ENCODE data around the gene ACSBG1.

ACSBG1 gene

DNA sequence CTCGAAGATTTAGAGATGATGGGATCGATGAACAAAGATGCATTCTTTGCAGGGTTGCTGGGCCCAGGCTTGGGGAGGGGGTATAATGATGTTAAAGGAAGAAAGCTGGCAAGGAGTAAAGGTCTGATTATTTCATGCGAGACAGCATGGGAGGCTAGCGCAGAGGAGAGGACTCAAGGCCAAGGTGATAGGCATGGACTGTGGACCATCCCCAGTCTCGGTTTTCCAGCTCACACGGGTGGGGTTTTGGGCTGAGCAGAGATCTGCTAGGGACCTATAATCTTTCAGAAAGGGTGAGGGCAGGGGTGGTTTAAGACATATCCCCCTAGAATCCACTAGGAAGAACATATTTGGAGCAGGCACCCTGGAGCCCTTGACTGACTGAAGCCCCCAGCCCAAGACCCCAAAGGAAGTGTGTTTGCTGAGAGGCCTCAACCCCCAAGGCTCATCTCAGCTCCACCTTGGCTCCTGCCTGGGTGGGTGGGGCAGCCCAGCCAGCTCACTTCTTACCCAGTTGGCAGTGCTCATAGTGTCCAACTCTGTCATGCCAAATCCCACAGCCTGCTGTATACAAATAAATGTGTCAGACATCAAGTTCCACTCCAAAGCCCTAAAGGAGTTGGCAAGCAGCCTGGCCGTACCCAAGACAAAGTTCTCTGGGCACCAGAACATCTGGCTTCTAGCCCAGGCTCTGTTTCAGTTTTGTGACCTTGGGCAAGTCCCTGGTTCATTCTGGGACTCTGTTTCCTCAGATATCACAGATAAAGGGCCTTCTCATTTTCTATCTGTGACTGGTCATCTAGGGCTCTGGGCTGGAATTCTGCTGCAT is 17.9 kb downstream of the ACSBG1 start:
- DNase-seq: no peak

DNA sequence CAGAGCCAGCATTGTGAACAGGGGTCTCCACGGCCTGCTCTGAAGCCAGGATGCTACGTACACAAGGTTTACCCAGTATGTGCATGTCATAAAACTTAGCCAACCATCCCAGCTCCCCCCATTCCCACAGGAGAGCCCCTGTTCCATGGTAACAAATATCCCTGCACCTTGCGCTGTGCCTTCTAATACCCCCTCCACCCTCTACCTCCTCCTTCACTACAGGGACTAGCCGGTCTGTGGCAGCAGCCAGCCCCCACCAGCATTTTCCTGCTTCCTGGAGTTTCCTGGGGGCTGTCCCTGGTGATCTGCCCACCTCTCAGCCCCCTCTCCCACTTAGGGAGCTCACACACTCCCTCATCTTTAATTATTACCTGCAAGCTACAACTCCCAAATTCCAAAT is 20.4 kb downstream of the ACSBG1 start:
- DNase-seq: no peak

DNA sequence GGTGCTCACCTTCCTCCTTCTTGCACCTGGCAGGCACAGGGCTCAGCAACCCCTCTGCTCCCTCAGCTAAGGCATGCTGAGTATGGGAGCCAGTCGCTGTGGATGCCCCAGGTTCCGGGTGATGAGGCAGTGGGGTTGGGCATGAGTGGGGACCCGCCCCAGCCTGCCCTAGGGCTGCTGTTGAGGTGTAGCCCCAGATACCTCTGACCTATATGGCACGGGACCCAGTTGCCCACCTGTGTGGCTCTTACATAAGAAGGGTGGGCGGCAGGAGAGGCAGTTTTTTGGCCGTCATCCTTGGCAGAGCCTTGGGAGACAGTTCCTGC is 21.0 kb downstream of the ACSBG1 start:
- no peak for DNase-seq

DNA sequence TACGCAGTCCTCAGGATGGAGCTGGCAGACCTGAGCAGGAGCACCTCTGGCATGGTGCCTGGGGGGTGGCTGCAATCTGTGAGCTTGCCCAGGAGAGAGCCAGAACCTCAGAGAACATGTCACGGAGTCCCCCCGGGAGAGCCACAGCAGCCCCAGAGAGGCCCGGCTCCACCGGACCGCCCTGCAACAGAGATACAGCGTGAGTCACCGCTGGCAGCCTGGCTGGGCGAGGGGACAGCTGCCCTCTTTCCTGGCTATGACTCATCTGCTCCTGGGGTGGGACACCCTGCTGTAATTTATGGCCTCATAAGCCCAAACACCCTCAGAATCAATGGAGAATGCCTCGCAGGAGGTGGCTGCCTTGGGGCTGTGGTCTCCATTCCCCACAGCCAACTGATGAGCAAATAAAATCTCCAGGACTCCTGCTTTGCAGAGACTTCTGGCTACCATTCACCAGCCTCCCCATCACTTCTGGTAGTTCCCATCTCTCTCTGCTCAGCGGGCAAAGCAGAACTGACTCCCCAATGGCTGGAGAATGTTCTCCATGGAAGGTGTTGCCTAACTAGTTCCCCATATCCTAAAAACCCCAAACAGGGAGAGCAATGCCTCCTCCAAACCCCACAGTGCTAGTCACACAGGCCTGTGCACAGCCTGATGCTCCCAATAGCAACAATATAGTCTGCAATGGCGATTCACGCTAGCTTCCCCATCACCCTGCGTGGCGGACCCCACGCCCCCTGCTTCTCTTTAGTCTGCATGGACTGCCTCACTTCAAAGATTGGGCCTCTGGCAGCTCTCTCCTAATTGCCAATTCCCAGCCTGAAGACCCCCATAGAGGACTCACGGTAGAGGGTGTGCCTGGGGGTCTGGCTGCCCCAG is 21.6 kb downstream of the ACSBG1 start:
- no peak for DNase-seq

DNA sequence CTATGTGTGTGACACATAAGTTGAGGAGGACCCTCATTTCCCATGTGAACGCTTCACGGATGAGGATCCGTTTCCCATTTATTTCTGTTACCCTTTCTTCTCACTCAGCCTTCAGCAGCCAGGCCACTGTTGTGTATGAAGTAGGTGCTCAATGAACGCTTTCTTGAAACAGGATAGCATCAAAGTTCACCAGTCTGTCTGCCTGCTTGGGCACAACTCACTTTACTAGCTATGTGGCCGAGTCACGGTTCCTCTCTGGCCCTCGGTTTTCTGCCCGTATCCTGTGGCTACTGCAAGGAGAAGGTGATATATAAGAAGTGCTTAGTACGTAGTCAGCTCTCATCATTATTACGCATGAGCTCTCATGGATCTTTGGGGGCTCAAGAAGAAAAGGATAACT is 22.4 kb downstream of the ACSBG1 start:
- no peak for DNase-seq

DNA sequence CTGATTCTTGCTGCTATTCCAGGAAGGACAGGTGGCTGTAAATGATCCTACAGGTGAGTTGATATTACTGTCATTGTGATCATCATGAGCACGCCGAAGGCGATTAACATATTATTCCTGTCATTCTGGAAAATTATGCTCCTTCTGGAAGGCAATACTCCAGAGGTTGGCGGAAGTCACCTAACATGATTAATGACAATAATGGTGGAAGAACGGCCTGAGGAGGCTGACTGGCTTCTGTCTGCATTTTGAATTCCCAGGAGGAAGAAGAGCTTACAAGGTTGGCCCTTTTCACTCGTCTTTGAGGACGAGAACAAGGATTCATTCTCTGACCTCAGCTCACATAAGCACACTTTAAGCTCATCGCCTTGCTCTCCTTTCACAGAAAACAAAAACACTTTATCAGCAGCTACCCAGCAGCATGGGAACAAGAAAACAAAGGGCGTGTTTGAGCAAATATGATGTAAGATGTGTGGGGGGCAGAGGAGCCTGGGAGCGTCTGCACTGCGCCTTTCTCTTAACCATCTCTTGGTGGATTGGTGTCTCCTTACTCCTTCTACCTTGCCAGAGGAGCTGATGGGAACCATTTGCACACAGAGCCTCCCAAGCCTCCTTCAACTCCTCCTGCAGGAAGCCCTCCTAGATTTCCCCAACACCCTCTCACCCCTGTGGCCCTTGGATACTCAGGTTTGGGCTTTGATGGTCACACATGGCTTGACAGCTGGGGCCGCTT is 23.0 kb downstream of the ACSBG1 start:
- DNase-seq: no peak

DNA sequence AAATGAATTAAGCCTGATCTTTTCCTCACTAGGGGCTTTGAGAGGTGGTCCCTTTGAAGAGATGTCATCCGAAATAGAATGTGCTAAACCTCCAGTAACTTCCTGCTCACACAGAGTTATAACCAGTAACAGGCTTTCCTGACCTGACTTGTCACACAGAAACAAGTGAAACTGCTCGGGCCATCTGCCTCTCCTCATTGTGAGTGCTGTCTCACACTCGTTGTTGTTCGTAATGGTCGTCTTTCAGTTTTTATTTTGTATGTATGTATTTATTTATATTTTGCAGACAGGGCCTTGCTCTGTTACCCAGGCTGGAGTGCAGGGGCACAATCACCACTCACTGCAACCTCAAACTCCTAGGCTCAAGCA is 24.0 kb downstream of the ACSBG1 start:
- no peak for DNase-seq

DNA sequence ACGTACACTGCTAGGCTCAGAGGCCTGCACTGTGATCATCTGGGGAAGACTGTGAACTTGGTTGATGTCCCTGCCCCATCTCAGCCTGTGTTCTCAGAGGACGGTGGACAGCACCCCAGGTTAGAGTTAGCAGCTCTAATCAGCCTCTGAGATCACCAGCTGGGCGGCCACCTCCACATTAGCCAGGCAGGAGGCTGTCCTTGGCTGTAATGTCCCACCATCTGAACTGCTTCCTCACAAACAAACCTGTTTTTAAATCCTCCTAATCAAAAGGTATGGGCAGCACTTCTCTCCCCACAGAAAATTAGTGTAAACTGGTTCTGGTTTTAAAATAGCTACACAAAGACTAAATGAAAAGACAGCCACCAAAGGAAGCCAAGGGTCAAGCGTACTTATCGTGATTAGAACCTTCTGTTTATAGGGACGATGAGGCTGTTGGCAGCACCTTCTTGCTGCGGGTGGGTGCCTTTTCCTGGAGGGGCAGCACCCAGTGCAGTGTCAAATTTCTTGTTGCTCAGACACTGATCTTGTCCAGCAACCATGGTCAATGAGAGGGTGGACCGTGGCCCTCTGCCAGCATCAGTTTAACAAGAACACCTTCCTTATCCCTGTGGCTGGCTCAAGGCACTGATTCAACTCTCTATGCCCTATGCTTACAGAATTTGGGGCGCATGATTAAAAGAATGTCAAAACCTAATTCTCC is 24.6 kb downstream of the ACSBG1 start:
- no peak for DNase-seq

DNA sequence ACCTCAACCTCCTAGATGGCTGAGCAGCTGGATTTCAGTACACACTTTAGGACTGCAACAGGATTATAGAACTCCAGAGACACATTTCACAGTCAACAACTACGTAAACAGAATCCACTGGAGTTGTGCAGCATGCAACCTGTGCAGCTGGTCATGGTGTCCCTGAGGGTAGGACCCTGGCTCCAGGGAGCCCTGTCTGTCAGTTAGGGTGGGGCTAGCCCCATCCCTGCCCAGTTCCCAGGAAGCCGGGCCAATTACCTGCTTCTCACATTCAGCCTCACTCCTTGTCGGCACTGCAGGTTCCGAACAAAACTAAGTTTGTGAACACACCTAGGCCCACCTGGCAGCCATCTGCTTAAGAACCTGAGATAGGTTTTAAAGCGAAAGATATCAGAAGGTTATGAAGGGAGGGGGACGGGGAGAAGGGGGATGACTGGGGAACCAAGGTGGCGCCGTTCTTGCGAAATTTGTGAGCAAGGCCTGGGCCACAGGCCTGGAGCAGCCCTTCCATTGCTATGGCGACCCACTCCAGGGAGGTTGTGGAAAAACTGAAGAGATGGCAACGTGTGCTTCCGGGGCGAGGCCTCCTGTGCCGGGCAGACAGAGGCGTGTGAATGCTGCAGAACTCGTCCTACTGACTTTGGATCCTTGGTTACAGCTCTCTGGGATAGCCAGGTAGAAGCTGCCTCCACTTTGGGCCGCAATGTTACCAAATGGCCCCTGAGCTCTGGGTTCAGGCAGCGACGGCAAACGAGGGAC is 25.3 kb downstream of the ACSBG1 start:
- DNase-seq: no peak

DNA sequence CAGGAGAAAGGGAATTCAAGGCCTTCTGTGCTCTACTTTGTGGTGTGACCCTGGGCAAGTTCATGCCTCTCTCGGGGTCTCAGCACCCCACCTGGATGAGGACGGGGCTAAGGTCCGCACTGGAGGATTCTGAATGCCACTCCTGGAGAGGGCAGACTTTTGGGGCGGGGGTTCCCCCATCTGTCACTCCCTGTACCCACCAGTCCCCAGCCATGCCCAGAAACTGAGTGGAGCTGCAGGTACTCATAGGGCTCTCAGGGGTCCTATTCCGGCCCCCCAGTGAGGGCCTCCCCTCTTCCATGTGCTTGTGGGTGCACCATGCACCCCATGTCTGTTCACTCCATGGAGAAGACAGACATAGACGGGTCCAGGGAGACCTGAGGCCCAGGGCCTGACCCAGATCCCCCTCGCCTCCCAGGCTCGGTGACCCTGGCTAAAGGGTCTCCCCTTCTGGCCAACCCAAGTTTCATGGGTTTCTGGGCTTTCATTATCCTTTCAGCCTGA is 26.0 kb downstream of the ACSBG1 start:
- DNase-seq: no peak

DNA sequence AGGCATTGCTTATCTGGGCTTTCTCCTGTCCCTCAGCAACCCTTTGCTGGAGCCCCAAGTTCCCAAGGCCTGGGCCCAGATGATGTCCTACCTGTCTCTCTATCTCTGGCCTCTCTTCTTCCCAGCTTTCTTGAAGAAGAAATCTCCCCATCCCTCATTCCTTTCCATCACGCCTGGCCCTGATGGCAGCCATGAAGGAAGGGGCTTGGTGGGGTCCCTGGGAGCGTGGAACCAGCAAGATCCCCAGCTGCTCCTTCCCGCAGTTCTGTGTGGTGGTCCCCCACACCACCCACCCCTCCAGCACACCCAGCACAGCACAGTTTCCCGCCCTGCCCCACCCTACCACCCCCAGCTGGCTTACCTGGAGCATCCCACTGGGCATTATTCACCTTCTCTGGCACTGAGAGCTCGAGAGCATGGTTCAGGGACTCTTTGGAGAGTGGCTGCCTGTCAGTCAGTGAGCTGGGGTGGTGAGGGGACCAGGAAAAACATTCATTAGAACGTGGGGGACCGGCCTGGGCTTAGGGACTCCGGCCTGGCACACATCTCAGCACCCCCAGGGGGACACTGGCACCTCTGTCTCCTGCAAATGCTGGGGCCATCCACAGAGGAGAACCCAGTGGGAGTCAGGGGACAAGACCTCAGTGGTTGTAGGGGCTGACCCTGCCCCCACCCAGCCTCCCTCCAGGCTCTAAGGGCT is 26.6 kb downstream of the ACSBG1 start:
- no peak for DNase-seq

DNA sequence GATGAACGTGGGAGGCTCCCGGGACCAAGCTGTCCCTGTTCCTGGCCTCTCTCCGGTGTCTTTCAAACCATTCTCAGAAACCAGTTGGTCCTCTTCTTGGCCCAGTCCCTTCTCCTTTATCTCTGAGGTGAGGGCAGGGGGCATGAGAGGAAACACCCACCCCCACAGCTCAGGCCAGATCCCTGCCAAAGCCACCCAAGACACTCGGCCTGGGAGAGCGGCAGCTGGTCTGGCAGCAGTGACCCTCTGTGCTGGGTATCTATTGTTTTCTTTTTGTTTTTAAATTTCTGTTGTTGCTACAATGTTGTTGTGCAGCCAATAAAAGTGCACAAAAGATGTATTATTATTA is 27.3 kb downstream of the ACSBG1 start:
- no peak for DNase-seq

DNA sequence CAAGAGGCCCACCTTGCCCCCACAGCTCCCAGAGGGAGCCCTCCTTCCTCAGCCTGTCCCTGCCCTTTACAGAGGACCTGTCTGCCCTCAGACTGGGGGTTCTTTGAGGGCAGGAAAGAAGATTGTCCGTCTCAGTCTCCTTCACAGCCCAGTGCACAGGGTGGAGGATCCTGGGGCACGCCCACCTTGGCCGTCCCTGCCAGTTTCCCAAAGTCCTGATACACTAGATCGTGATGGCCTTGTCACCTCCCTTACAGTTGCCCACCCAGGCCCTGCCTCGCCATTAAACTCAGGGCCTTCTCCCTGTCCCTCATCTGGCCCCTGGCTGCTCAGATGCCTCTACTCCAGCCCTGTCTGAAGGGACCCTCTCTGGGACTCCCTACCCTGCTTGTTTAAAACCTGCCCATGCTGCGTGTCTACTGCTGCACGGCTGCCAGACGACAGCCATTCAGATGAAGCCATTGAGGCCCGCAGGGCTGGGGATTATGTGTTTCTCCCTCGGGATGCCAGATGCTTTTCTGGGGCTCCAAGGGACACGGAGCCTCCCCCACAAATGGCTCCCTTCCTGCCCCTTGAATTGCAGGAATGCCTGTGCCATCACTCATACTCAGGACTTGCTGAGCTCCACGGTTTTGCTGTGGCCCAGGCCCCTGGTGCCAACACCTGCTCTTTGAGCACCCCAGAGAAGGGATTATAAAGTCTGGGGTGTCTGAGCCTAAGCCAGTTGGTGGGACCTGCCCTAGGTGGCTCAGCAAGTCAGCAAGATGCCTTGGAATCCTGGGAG is 27.8 kb downstream of the ACSBG1 start:
- no peak for DNase-seq

DNA sequence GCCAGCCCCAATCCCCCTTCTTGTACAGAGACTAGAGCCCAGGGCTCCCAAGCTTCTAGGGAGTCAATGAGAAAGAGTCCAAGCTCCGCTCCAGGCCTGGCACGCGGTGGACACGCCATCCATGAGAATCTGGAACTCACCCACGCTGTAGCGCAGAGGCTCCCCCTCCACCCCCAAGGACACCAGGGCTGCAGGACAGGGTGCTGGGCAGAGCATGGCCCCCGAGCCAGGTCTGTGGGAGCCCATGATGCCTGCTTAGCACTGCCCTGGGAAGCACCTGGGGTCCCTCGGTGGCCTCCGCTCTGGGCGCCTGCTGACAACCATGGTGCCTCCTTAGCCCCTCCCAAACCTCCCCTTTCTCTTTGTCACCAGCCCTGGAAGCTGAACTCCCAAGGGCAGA is 28.5 kb downstream of the ACSBG1 start:
- no peak for DNase-seq

DNA sequence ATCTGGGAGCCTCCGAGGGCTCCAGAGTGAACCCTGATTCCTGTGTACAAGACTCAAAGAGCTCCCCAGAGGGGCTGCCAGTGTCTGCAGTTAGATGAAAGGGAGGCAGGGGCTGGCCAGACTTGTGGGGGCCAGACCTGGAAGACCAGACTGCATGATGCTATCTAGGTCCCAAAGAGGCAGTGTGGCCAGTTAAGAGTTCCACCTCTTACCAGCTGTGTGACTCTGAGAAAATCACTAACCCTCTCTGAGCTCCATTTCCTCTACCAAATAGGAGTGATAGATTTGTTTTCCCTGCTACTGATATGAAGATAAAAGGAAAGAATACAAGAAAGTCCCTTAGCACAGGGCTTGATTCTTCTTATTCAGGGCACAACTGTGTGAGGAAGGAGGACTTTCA is 29.0 kb downstream of the ACSBG1 start:
- DNase-seq: no peak

DNA sequence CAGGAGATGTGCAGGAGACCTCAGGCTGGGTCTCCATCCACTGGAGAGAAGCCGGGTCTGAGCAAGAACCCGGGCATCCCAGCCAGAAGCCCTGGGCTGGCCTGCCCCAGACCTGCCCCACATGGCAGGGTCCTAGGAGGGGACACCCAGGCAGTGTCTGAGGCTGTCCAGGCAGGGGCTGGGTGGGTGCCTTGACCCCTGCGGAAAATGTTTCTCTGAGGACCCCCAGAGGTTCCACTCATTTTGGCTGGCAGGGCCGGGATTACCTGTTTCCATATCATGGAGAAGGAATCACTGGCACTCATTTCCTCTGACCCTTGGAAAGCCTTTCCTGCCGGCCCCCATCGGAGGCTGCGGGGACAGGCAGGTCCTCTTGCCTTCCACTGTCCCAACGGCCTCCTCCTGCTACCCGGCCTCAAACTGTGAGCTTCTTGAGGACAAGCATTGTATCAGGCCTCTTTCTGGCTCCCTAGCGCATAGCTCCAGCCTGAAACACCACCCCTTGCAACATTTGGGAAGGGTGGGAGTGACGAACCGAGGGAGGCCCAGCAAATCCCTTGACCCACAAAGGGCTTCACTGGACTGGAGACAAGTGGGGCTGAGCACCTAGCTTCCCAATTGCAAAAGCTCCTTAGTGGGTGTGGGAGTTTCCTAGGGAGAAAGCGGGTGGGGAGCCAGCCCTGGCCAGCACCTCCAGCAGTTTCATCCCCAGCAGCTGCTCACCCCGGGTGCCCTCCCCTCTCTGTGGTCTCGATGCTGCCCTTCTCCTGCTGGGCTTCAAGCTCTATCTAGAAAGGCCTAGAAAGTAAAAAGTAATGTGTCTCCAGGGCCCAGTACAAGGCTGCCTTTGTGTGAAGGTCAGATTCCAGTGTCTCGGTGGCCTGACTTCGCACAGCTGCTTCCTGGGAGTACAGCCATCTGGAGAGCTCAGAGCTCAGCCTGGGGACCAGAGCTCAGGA is 29.7 kb downstream of the ACSBG1 start:
- DNase-seq: no peak

DNA sequence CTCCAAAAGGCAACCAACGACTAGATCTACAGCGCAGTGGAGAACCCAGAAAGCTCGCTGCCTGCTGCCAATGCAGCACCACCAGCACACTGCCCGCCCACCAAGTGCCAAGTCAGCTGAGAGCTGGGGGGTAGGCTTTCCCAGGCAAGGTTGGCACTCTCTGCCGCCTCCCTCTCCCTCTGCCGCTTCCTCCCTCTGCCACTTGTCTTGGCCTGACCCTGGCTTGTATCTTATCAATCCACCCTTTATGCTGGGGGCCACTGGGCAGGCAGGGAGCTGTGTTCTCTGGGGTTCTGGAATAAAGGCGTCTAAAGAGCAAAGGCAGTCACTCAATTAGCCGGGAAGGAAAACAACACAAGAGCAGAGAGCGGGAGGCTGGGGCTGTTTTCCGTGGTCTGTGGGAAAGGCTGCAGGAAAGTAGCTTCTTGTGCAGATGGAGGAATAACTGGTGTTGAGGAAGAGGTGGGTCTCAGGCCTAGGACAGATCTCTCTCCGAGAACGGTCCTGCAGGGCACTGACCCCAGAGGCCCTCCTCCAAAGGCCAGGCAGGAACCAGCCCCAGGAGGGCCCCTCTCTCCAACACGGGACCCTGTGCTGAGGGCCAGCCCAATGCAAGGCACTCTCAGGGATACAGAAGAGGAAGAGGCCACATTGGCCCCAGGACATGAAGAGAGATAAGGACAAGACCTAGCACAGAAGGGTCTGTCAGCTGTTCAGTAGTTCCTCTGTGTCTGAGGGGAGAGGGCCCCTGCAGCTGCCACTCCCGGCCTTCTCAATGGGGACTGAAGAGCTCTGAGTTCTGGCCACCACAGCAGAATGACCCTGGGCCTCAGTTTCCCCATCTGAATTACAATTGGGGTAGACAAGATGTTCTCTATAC is 30.8 kb downstream of the ACSBG1 start:
- no peak for DNase-seq

Measured in CD4-positive, alpha-beta T cell treated with Interferon gamma for 1 hour (primary cell).